Activated CD8-positive, alpha-beta memory T cell treated with anti-CD3 and anti-CD28 coated beads for 24 hours (primary cell): ENCODE measurements around the gene CBFA2T2.
"Not testable (repeated sequence)": the region's sequence is repeated elsewhere in the genome, so short reads cannot be mapped to it uniquely, and the experiment has no call there.

Source experiments
- DNase-seq: peaks from one replicate; pipeline ENCODE4 v3.0.0-alpha.2; 2020

The CBFA2T2 gene

DNA sequence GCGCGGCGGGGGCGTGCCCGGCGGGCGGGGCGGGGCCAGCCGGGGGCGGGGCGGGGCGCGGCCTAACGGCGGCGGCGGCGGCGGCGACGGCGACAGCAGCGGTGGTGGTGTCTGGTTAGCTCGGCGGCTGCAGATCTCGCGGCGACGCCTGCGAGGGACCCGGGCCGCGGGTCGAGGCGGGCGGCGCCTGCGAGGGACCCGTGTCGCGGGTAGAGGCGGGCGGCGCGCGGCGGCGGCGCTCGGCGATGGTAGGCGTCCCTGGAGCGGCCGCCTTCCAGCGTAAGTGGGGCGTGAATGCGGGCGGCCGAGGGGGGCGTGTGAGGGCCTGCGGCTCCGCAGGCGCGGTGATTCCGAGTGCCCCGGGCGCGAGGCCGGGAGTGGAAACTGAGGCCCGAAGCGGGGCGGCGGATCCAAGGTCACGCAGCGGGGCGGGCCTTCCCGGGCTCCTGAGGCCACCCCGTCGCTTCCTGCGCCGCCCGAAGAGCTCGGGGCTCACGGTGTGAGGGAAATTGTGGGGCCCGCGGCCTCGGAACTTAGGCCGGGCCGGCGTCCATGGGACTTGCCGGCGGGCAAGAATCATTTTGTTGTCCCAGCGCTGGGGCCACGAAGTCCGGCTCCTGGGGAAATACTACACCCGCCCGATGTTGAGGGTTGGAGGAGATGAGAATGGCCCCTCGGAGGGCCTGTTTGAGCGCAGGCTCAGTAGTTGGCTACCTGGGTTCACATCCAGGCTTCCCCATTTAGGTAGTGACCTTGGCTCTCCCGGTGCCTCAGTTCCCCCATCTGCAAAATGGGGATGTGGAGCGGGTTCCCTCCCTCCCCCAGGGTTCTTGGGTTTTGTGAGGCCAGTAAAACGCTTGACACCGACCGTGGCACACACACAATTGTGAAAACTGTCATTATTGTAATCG, at the start of gene CBFA2T2:
Gene CBFA2T2 (plus strand): TSS at position 74 of the 911 bp plus-strand sequence. CDS start 172 bp downstream, at position 246.
- no peak for DNase-seq

DNA sequence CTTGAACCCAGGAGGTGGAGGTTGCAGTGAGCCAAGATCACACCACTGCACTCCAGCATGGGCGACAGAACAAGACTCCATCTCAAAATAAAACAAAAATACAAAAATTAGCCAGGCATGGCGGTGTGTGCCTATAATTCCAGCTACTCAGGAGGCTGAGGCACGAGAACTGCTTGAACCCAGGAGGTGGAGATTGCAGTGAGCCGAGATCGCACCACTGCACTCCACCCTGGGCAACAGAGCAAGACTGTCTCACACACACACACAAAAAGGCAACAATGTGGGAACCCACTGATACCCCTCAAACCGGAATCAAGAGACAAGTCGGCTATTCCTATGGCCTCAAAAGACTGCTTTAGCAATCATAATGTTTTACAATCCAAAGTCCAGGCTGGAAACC, 49.3 kb upstream of the CBFA2T2 start:
- not testable (repeated sequence) for DNase-seq

DNA sequence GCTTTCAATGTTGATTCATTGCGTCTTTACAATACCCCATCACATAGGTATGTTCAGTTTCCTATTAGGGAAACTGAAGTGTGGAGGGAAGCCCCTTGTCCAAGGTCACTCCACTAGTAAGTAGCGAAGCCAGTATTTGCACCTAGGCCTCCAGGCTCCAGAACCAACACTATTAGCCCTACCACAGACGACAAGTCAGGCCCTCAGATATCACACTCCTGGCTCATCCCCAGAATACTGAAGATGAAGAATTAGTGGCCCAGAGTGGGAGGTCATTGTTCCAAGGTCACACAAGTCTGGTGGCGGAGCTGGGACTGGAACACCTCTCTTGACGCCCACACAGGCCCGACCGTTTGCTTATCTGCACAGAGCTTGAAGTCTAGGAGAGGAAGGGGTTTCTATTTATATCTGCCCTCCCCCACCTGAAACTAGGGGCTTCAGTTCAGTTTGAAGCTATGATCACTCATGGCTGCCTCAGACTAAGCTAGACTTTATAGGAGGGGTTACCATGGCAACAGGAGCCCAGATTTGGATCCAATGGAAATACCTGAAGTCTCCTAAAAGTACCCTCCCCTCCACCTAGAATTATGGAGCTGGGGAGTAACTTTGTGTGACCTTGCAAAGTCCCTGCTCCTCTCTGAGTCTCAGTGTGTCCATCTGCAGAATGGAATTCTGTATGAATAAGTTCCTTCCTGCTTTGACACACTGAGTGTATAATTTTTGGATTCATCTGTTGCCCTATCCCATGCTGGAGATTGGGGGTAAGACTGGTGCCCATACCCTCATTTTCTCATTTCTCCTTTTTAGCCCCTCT, 48.5 kb upstream of the CBFA2T2 start:
- no peak for DNase-seq

DNA sequence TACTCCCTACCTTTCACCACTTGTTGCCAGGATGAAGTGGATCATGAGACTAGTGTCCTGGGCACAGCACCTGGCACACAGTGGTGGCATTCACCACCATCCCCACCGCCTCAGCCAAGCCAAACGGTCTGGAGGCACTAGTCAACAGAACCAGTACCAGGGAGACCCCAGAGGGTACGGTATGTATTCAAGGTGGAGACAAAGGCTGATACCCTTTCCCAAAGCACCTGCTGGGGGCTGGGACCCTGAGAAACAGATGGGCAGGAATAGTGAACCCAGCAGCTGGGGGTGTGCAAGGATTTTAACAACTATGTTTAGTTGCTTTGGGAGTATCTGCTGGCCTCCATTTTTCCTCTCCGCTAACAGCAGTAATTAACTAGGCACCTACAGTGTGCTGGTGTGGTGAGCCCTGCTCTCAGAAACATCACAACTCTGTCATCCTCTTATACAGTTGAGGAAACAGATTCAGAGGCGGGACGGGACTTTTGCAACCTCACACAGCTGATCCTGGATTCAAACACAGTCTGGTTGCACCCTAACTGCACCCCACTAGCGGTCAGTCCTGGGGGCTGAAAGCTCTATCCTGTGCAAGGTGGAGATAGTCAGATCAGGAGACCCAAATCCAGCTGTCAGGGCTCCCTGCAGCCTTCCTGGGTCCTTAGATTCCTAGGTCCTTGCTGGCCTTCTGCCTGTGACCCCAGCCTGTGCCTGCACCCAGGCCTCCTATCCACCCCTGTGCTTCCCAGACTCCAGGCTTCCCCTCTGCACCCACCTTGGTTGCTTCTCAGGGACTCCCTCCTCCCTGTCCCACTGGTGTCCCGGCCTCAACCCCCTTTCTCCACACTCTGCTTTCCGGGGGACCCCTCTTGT, 47.5 kb upstream of the CBFA2T2 start:
- DNase-seq = peak; percentile 59

DNA sequence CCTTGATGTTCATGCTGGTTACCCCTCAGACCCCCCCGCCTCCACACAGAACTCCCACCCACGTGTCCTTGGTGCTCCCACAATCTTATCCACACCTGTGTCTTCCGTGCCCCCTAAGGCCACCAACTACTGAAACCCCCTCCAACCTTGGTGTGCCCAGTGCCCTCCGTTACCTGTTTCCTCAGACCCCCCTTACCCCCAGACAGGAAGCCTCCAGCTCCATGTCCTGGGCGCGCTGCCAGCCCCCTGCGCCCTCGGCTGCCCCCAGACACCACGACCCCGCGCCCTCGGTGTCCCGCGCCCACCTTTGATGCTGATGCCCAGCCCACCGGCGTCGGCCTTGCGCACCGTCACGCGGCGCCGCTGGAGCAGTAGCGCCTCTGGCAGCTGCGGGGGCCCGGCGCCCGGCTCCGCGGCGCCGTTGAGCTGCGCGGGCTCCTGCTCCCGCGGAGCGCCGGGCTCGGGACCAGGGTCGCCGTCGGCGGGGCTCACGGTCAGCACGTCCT, 46.8 kb upstream of the CBFA2T2 start:
- DNase-seq = no peak

DNA sequence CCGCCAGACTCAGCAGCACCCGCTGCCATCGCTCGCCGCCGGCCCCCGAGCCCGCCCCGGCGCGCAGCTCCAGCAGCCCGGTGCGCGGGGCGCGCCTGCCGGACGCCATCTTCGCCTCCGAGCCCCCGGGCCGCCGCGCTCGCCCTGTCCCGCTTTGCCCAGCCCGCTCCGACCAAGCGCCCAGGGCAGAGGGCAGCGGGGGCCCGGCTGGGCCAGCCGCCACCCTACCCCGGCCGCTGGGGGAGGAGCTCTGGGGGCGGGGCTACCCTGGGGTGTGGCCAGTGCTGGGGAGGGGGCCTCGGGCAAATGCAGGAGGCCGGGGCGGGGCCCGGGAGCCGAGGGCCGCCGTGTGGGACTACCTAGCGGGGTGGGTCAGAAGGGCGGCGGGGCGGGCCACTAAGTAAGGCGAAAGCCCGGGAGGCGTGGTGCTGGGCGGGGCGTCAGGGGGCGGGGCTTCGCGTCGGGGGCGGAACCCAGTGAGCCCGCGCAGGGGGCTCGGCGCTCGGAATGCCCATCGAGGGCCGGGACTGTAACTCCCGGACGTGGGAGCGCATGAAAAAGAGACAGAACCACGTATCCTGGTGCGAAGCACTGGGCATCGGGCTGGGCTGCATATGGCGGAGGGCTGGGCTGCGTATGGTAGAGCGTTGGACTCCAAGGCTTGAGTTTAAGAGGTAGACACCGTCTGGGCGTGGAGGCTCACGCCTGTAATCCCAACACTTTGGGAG, 46.2 kb upstream of the CBFA2T2 start, which contains the start of gene SNTA1:
Gene SNTA1 (minus strand): TSS at position 252 of the 728 bp plus-strand sequence. CDS start 143 bp downstream, at position 109.
- peak; percentile 92 for DNase-seq

DNA sequence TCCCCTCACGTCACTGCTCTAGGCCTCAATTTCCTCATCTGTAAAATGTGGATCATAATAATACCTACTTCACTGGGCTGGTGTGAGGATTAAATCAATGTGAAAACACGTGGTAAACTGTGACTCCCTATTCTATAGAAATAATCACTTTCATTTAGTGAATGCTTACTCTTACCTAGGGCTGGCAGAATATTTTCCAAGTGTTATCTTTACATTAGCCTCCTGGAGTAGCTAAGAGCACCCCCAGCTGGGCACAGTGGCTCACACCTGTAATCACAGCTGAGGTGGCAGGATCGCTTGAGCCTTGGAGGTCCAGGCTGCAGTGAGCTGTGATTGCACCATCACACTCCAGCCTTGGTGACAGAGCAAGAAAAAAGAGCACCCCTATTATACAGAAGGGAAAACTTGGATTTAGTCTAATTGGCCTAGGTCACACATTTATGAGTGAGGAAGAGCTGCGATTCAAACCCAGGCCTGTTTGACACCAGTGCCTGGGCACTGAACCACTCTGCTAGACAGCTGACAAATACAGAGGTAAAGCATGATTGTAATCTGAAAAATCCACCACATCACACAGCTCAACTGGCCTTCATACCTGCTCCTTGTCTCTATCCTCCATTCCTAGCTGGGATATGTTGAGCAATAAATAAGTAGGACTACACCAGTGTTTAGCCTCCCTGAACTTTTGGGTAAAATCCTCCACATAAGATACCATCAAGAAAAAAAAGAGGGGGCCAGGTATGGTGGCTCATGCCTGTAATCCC, 44.9 kb upstream of the CBFA2T2 start:
- DNase-seq = no peak

DNA sequence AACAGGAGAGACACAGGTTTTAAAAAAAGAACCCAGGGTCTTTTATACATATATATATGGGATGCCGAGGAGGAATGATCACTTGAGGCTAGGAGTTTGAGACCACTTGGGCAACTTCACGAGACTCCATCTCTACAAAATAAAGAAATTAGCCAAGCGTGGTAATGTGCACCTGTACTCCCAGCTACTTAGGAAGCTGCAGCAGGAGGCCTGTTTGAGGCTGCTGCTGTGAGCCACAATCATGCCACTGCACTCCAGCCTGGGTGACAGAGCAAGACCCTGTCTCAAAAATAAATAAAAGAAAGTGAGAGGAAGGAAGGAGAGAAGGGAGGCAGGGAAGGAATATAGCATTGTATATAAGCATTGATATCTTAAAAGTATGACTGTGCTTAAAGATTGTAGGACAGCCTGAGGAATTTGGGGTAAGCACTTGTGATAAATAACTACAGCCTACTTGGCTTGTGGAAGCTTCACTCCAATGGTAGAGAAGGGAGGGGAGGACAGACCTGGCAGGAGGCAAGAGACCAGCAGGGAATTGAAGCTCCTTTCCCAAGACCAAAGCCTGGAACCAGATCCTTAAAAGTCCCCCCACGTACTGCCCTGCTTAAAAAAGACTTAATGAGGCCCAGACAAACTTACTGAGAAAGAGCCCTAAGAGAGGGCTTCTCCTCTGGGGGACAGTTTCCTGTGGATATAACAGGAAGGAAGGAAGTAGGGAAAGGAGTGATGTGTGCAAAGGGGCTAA, 43.8 kb upstream of the CBFA2T2 start:
- DNase-seq = no peak

DNA sequence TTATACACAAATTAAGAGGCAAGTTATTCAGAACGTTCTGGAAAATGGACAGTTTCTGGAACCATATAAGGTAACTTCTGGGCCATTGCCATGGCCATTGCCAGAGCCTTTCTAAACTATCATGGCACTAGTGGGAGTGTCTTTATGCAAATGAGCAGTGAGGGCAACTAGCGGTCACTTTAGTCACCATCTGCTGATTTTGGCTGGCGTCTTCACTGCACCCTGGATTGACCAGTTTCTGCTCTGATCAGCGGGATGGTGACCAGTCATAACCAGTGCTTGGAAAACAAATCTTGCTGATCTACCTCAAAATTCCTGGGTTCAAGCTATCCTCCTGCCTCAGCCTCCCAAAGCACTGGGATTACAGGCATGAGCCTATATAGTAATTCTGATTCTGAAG, 39.0 kb upstream of the CBFA2T2 start:
- no peak for DNase-seq

DNA sequence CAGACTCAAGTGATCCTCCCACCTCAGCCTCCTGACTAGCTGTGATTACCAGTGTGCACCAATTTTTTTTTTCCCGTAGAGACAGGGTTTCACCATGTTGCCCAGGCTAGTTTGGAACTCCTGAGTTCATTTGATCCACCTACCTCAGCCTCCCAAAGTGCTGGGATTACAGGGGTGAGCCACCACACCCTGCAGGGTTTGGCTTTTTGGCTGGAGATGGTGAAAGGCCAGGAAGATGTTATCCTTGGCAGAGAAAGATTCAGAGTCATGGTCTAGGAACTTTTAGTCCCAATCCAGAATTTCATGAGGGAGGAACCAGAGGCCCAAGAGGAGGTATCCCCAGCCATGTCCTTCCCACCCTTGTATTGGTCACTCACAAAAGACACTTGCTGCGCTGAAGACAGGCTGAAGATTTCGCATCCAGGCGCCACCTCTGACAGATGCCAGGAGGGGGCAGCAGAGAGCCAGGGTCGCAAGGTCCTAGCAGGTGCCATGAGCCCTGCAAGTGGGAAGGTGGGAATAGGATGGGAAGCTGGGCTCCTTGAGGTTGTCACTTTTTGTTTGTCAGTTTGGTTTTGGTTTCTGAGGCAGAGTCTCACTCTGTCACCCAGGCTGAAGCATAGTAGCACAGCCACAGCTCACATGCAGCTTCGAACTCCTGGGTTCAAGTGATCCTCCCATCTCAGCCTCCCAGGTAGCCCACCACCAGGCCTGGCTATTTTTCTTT, 32.8 kb upstream of the CBFA2T2 start:
- peak; percentile 95 for DNase-seq

DNA sequence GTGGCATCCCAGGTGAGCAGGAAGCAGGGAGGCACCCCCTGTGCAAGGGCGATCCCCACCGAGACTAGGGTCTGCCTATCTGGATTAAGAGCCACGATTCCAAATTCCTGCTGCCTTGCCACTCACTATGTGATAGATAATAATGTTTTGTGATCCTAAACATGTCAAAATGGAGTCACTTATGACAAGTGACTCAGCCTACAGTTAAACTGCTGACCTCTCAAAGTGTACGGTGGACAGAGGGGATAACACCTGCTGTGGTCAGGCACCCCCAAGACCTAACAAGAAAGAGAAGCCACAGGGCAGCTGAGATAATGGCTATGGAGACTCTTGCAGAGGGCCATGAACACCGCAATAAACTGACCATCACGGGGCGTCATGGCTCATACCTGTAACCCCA, 30.3 kb upstream of the CBFA2T2 start:
- no peak for DNase-seq

DNA sequence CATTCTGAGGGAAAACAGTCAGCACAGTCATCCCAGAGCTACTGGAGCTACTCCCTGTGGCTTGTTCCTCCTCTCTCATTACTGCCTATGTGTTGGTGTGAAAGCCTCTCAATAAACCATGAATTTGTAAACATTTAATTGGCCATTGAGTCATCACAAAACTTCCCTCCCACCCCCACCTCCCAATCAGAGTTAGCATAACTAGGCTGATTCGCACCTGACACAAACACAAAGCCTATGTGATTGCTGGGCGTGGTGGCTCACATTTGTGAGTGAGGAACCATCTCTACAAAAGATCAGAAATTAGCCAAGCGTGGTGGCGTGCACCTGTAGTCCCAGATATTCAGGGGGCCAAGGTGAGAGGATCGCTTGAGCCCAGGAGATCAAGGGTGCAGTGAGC, 29.2 kb upstream of the CBFA2T2 start:
- DNase-seq = no peak

DNA sequence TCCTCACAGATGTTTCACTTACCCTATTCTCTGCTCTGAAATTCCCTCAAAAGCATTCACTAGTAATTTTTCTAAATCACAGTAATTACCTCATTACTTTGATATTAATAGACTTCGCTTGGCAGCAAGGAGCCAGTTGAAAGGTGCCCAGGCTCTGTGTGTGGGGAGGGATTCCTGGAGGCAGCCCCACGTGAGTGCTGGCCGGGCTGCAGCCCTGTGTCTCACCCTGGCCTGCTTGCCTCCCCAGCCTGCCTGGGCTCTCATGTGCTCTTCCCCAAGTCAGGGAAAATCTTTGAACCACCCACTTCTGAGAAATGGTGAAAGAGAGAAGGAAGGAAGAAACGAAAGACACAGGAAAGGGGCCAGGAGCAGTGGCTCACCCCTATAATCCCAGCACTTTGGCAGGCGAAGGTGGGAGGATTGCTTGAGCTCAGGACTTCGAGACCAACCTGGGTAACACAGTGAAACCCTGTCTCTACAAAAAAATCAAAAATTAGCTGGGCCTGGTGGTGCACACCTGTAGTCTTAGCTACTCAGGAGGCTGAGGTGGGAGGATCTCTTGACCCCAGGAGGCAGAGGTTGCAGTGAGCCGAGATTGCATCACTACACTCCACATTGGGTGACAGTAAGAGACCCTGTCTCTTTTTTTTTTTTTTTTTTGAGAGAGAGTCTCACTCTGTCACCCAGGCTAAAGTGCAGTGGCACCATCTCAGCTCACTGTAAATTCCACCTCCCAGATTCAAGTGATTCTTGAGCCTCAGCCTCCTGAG, 26.4 kb upstream of the CBFA2T2 start:
- no peak for DNase-seq

DNA sequence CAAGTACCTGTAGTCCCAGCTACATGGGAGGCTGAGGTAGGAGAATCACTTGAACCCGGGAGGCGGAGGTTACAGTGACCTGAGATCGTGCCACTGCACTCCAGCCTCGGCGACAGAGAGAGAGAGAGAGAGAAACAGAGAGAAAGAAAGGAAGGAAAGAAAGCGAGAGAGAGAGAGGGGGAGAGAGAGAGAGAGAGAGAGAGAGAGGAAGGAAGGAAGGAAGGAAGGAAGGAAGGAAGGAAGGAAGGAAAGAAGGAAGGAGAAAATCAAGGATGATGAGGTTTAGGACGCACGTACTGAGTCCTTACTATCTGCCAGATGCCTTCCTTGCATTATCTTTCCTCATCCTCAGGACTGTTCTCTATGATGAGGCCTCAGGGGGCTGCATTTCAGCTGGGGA, 25.1 kb upstream of the CBFA2T2 start:
- DNase-seq = not testable (repeated sequence)

DNA sequence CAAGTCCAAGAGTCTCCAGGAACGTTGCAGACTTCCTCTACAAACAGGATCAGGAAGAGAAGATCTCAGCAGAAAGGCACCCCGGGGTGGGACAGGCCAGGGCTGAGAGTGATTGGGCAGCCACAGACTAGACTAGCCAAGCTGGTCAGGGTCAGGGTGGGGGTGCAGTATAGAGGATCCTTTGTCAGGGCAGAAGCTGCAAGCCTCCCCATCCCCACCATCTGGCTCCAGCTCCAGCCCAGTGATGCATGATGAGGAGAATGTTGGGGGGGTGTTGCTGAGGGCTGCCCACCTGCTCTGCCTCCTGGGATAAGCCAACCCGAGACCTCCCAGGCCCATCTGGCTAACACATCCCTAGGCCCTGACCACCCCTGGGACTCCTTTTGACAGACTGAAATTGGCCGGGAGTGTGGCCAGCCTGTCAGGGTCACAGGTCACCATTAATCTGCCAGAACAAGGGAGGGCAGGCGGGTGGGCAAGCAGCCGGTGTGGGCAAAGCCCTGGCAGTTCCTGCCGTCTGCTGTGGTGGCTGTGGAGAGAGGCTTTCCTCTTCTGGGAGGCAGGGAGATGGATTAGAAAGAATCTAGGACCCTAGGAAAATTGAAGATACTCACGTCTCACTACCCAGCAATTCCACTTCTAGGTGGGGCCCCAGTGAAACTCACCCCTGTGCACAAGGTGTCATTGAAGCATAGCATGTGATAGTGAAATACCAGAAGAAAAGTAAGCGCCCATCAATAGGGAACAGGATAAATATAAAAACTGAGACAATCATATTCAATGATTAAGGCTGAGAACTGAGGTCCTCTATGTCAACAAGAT, 24.2 kb upstream of the CBFA2T2 start:
- no peak for DNase-seq

DNA sequence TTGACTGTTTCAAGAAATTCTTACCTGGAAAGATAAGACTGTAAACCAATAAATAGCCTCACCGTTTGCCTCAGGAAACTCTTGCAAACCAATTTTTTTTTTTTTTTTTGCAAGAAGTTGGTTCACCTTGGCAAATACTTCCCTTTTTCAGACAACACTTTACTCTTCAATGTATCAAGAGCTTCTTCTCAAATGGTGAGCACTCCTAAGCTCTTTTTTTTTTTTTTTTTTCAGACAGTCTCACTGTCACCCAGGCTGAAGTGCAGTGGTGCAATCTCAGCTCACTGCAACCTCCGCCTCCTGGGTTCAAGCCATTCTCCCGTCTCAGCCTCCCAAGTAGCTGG, 23.6 kb upstream of the CBFA2T2 start:
- DNase-seq = no peak

DNA sequence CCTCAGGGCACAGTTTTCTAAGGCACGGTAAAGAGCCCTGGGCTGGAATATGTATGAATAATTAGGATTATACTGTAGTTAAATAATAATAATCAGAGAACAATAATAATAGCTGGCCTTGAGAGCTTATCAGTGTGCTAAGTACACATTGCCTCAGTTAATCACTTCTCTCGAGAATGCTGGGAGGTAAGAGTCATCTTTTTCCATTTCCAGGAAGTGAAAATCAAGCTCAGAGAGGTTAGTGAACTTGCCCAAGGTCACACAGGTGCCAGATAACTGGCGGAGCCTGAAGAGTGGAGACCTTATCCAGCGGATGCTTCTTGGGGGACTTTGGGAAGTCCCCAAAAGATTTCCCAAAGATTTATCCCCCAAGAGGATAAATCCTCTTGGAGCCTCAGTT, 19.4 kb upstream of the CBFA2T2 start:
- DNase-seq = no peak

DNA sequence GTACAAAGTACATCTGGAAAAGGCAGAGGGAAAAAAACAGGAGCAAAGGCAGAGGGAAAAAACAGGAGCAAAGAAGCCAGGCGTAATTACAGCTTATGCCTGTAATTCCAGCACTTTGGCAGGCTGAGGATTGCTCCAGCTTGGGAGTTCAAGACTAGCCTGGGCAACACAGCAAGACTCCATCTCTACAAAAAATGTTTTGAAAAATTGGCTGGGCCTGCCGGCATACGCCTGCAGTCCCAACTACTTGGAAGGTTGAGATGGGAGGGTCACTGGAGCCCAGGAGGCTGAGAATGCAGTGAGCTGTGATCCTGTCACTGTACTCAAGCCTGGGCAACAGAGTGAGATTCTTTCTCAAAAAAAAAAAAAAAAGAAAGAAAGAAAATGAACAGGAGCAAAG, 19.0 kb upstream of the CBFA2T2 start:
- no peak for DNase-seq
